ENCODE data around the gene PPL.
"Not testable (repeated sequence)": the region's sequence is repeated elsewhere in the genome, so short reads cannot be mapped to it uniquely, and the experiment has no call there.

- not testable (repeated sequence) for TF ChIP-seq CTCF (IDR thresholded peaks at IDR 0.05; ENCODE audit: poor library complexity); EZH2phosphoT487 (IDR thresholded peaks at IDR 0.05; ENCODE audit: low read depth, severe bottlenecking, unreplicated experiment)
Measured at GRCh38 chr16:4929619-4930018, 7.3 kb downstream of the PPL start.

Data from hepatocyte (in vitro differentiated cells).